GM23338 (cell line): ENCODE measurements around the gene CDHR3. TPM values are rescaled to one million over a fixed set of nuclear protein-coding genes. Genes with fewer than 3 reads are reported as not detected.

ENCODE experiments used
- ATAC-seq: fragments of 200-7000 bp; cut with Tn5 transposase; 3 replicates; pipeline ENCODE4 v1.9.1; 2020
- DNase-seq: peaks from one replicate; pipeline ENCODE4 v3.0.0-alpha.2; 2015; ENCODE audit warnings: low spot score
- H2AFZ ChIP-seq: fragments of 200-600 bp; sonication (generic); 2 replicates; pipeline ENCODE4 v1.8.0; 2016; ENCODE audit warnings: antibody characterized with exemption, mild to moderate bottlenecking, moderate library complexity
- H3F3A ChIP-seq: fragments of 200-600 bp; sonication (generic); replicated peaks from 2 replicates; pipeline ENCODE4 v1.8.0; 2017; ENCODE audit warnings: antibody characterized with exemption, mixed run types, low read depth
- H3K27ac ChIP-seq: fragments of 200-600 bp; sonication (generic); 2 replicates; pipeline ENCODE4 v1.6.1; 2016; ENCODE audit warnings: low read depth
- H3K27me3 ChIP-seq: fragments of 200-600 bp; sonication (generic); 2 replicates; pipeline ENCODE4 v1.8.0; 2016; ENCODE audit warnings: mild to moderate bottlenecking, mixed run types, moderate library complexity; ENCODE audit not compliant: insufficient read depth
- H3K36me3 ChIP-seq: fragments of 200-600 bp; sonication (generic); 2 replicates; pipeline ENCODE4 v1.8.0; 2016; ENCODE audit warnings: mild to moderate bottlenecking; ENCODE audit not compliant: insufficient read depth
- H3K4me1 ChIP-seq: fragments of 200-600 bp; sonication (generic); 2 replicates; pipeline ENCODE4 v1.8.0; 2016; ENCODE audit warnings: mild to moderate bottlenecking, moderate library complexity; ENCODE audit not compliant: insufficient read depth
- H3K4me2 ChIP-seq: fragments of 200-600 bp; sonication (generic); 2 replicates; pipeline ENCODE4 v1.7.1; 2017; ENCODE audit warnings: mixed run types
- H3K4me3 ChIP-seq: fragments of 200-600 bp; sonication (generic); 2 replicates; pipeline ENCODE4 v1.6.1; 2016; ENCODE audit warnings: mixed run types
- H3K79me2 ChIP-seq: fragments of 200-600 bp; sonication (generic); replicated peaks from 2 replicates; pipeline ENCODE4 v1.8.0; 2017; ENCODE audit warnings: mild to moderate bottlenecking; ENCODE audit not compliant: insufficient read depth
- H3K9me2 ChIP-seq: fragments of 200-600 bp; sonication (generic); 2 replicates; pipeline ENCODE4 v1.8.0; 2017; ENCODE audit not compliant: insufficient read depth
- H4K20me1 ChIP-seq: fragments of 200-600 bp; sonication (generic); replicated peaks from 2 replicates; pipeline ENCODE4 v1.8.0; 2017; ENCODE audit warnings: mild to moderate bottlenecking; ENCODE audit not compliant: insufficient read depth
- H3K27ac Mint-ChIP-seq: 2 replicates; pipeline ENCODE4 v1.8.0; 2020; ENCODE audit warnings: inconsistent platforms, mild to moderate bottlenecking, moderate library complexity, mixed read lengths
- H3K27me3 Mint-ChIP-seq: 3 replicates; pipeline ENCODE4 v1.8.0; 2022; ENCODE audit warnings: low read depth, mild to moderate bottlenecking, moderate library complexity, mixed read lengths, inconsistent platforms; ENCODE audit not compliant: insufficient read depth, poor library complexity
- H3K36me3 Mint-ChIP-seq: 3 replicates; pipeline ENCODE4 v1.8.0; 2021; ENCODE audit warnings: low read depth, mild to moderate bottlenecking, inconsistent platforms, moderate library complexity, mixed read lengths
- H3K4me1 Mint-ChIP-seq: 3 replicates; pipeline ENCODE4 v1.8.0; 2020; ENCODE audit warnings: mild to moderate bottlenecking, inconsistent platforms, mixed read lengths
- H3K4me3 Mint-ChIP-seq: 3 replicates; pipeline ENCODE4 v1.8.0; 2021; ENCODE audit warnings: moderate library complexity, mild to moderate bottlenecking, inconsistent platforms, mixed read lengths
- H3K9me3 Mint-ChIP-seq: 3 replicates; pipeline ENCODE4 v1.8.0; 2020; ENCODE audit warnings: moderate library complexity, mild to moderate bottlenecking, inconsistent platforms, mixed read lengths
- CREB1 ChIP-seq: fragments of 250-450 bp; sonication (Bioruptor Pico); IDR thresholded peaks from 2 replicates; pipeline ENCODE4 v1.5.0; 2020; ENCODE audit warnings: low read depth, mild to moderate bottlenecking, moderate library complexity
- CTCF ChIP-seq, 2 experiments: fragments of 200-600 bp in 1 of 2; sonication (generic) in 1 of 2; conservative IDR thresholded peaks; 2 replicates each; pipeline versions ENCODE4 v1.5.1 to v1.6.1; 2016 to 2017; ENCODE audit warnings: antibody characterized with exemption in 2 of 2, low read depth in 2 of 2, mild to moderate bottlenecking in 2 of 2, moderate library complexity in 1 of 2
- ETS1 ChIP-seq: IDR thresholded peaks from 2 replicates; pipeline ENCODE4 v1.6.1; 2016; ENCODE audit warnings: antibody characterized with exemption
- EZH2 ChIP-seq: fragments of 200-600 bp; sonication (generic); IDR thresholded peaks from one replicate; pipeline ENCODE4 v1.8.0; 2017; ENCODE audit warnings: antibody characterized with exemption, mild to moderate bottlenecking, low read depth; ENCODE audit not compliant: unreplicated experiment
- EZH2phosphoT487 ChIP-seq: fragments of 200-600 bp; sonication (generic); IDR thresholded peaks from one replicate; pipeline ENCODE4 v1.8.1; 2018; ENCODE audit warnings: antibody characterized with exemption; ENCODE audit not compliant: unreplicated experiment
- JUNB ChIP-seq: IDR thresholded peaks from one replicate; pipeline ENCODE4 v1.6.1; 2016; ENCODE audit warnings: antibody characterized with exemption; ENCODE audit not compliant: unreplicated experiment
- NANOG ChIP-seq: IDR thresholded peaks from 2 replicates; pipeline ENCODE4 v1.6.1; 2016; ENCODE audit warnings: antibody characterized with exemption, borderline replicate concordance
- POLR2AphosphoS5 ChIP-seq: IDR thresholded peaks from 2 replicates; pipeline ENCODE4 v1.6.1; 2016; ENCODE audit warnings: antibody characterized with exemption, low read depth
- STAT1 ChIP-seq: IDR thresholded peaks from one replicate; pipeline ENCODE4 v1.6.1; 2016; ENCODE audit warnings: antibody characterized with exemption; ENCODE audit not compliant: unreplicated experiment
- ZNF114 ChIP-seq: fragments of 250-450 bp; sonication (Bioruptor Pico); IDR thresholded peaks from 2 replicates; pipeline ENCODE4 v1.5.0; 2020; ENCODE audit warnings: mild to moderate bottlenecking, moderate library complexity
- ZNF331 ChIP-seq: fragments of 250-450 bp; sonication (Bioruptor Pico); IDR thresholded peaks from 2 replicates; pipeline ENCODE4 v1.5.0; 2020; ENCODE audit warnings: low read depth, mild to moderate bottlenecking, moderate library complexity
- polyA plus RNA-seq: library from polyadenylated mRNA; unstranded; fragments of >200 nt; fragmentation: Nextera tagmentation; extraction: Ambion mirVana; gene quantifications from 2 replicates; pipeline ENCODE4 v1.2.1, GENCODE V29; 2016
- total RNA-seq: library from RNA; depleted of rRNA; stranded (reverse); fragments of >200 nt; shearing (Covaris generic); gene quantifications from 2 replicates; pipeline ENCODE4 v1.2.3, GENCODE V29; 2014
- TF ChIP-seq, protein P1 (sequence below): fragments of 250-450 bp; sonication (Bioruptor Pico); IDR thresholded peaks from 2 replicates; pipeline ENCODE4 v1.5.0; 2020; ENCODE audit warnings: mild to moderate bottlenecking, moderate library complexity
- TF ChIP-seq, protein P2 (sequence below): IDR thresholded peaks from one replicate; pipeline ENCODE4 v1.6.1; 2018; ENCODE audit warnings: antibody characterized with exemption; ENCODE audit not compliant: unreplicated experiment

Gene CDHR3
- total and polyA plus RNA-seq, 2 experiments from 2014 or later = 5.1 to 12.2 TPM

DNA sequence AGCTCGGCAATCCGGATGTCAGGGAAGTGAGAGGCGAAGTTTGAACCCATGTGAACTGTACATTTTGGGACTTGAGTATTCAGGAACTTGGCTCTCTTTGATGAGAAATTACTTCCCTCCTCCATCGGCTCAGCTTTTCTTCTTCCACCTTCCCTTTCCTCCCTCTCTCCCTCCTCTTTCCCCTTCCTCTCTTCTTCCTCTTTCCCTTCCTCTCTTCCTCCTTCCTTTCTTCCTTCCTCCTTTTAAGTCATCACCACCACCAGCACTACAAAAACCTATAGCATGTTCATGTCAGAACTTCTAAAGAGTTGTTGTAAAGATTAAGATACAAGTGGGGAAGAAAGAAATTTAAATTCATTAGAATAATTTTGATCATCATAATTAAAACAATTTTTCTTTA is 31.9 kb upstream of the CDHR3 start:
- DNase-seq (no peak), ATAC-seq (no peak)
- H4K20me1 ChIP-seq = no peaks in the 10 kb centered on the region; the same call in 1 of the 2 replicates
- no peaks in the 10 kb centered on the region for H3K27me3 ChIP-seq
- H2AFZ ChIP-seq = no peak overlapping the region
- H3K4me1 ChIP-seq = peaks cover 7% of the 10 kb centered on the region; the same call in 1 of the 2 replicates
- TF ChIP-seq, protein P1, sequence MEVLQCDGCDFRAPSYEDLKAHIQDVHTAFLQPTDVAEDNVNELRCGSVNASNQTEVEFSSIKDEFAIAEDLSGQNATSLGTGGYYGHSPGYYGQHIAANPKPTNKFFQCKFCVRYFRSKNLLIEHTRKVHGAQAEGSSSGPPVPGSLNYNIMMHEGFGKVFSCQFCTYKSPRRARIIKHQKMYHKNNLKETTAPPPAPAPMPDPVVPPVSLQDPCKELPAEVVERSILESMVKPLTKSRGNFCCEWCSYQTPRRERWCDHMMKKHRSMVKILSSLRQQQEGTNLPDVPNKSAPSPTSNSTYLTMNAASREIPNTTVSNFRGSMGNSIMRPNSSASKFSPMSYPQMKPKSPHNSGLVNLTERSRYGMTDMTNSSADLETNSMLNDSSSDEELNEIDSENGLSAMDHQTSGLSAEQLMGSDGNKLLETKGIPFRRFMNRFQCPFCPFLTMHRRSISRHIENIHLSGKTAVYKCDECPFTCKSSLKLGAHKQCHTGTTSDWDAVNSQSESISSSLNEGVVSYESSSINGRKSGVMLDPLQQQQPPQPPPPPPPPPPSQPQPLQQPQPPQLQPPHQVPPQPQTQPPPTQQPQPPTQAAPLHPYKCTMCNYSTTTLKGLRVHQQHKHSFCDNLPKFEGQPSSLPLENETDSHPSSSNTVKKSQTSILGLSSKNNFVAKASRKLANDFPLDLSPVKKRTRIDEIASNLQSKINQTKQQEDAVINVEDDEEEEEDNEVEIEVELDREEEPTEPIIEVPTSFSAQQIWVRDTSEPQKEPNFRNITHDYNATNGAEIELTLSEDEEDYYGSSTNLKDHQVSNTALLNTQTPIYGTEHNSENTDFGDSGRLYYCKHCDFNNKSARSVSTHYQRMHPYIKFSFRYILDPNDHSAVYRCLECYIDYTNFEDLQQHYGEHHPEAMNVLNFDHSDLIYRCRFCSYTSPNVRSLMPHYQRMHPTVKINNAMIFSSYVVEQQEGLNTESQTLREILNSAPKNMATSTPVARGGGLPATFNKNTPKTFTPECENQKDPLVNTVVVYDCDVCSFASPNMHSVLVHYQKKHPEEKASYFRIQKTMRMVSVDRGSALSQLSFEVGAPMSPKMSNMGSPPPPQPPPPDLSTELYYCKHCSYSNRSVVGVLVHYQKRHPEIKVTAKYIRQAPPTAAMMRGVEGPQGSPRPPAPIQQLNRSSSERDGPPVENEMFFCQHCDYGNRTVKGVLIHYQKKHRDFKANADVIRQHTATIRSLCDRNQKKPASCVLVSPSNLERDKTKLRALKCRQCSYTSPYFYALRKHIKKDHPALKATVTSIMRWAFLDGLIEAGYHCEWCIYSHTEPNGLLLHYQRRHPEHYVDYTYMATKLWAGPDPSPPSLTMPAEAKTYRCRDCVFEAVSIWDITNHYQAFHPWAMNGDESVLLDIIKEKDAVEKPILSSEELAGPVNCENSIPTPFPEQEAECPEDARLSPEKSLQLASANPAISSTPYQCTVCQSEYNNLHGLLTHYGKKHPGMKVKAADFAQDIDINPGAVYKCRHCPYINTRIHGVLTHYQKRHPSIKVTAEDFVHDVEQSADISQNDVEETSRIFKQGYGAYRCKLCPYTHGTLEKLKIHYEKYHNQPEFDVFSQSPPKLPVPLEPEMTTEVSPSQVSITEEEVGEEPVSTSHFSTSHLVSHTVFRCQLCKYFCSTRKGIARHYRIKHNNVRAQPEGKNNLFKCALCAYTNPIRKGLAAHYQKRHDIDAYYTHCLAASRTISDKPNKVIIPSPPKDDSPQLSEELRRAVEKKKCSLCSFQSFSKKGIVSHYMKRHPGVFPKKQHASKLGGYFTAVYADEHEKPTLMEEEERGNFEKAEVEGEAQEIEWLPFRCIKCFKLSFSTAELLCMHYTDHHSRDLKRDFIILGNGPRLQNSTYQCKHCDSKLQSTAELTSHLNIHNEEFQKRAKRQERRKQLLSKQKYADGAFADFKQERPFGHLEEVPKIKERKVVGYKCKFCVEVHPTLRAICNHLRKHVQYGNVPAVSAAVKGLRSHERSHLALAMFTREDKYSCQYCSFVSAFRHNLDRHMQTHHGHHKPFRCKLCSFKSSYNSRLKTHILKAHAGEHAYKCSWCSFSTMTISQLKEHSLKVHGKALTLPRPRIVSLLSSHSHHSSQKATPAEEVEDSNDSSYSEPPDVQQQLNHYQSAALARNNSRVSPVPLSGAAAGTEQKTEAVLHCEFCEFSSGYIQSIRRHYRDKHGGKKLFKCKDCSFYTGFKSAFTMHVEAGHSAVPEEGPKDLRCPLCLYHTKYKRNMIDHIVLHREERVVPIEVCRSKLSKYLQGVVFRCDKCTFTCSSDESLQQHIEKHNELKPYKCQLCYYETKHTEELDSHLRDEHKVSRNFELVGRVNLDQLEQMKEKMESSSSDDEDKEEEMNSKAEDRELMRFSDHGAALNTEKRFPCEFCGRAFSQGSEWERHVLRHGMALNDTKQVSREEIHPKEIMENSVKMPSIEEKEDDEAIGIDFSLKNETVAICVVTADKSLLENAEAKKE (CRISPR knock-in tag) = no peak
- TF ChIP-seq, protein P2, sequence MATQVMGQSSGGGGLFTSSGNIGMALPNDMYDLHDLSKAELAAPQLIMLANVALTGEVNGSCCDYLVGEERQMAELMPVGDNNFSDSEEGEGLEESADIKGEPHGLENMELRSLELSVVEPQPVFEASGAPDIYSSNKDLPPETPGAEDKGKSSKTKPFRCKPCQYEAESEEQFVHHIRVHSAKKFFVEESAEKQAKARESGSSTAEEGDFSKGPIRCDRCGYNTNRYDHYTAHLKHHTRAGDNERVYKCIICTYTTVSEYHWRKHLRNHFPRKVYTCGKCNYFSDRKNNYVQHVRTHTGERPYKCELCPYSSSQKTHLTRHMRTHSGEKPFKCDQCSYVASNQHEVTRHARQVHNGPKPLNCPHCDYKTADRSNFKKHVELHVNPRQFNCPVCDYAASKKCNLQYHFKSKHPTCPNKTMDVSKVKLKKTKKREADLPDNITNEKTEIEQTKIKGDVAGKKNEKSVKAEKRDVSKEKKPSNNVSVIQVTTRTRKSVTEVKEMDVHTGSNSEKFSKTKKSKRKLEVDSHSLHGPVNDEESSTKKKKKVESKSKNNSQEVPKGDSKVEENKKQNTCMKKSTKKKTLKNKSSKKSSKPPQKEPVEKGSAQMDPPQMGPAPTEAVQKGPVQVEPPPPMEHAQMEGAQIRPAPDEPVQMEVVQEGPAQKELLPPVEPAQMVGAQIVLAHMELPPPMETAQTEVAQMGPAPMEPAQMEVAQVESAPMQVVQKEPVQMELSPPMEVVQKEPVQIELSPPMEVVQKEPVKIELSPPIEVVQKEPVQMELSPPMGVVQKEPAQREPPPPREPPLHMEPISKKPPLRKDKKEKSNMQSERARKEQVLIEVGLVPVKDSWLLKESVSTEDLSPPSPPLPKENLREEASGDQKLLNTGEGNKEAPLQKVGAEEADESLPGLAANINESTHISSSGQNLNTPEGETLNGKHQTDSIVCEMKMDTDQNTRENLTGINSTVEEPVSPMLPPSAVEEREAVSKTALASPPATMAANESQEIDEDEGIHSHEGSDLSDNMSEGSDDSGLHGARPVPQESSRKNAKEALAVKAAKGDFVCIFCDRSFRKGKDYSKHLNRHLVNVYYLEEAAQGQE = no peak
- TF ChIP-seq ZNF114 (CRISPR knock-in tag) (no peak), POLR2AphosphoS5 (no peak), CREB1 (CRISPR knock-in tag) (no peak), JUNB (no peak), ZNF331 (no peak), ETS1 (no peak), EZH2 (no peak), NANOG (no peak), CTCF (conservative IDR thresholded peaks at IDR 0.05; ENCODE audit: low read depth in 2 of 2) (no peak), EZH2phosphoT487 (no peak), STAT1 (no peak)
- no peak overlapping the region for H3K27ac ChIP-seq
- H3K4me3 ChIP-seq = no peak overlapping the region
- no peaks in the 10 kb centered on the region for H3K9me3 Mint-ChIP-seq
- peaks cover 3% of the 10 kb centered on the region for H3K27me3 Mint-ChIP-seq
- no peaks in the 10 kb centered on the region for H3K36me3 ChIP-seq
- no peak overlapping the region for H3K4me3 Mint-ChIP-seq
- H3K9me2 ChIP-seq = no peaks in the 10 kb centered on the region
- peaks cover 14% of the 10 kb centered on the region for H3K4me1 Mint-ChIP-seq
- H3K27ac Mint-ChIP-seq = no peak overlapping the region
- no peaks in the 10 kb centered on the region for H3K79me2 ChIP-seq
- H3K4me2 ChIP-seq = no peak overlapping the region
- H3K36me3 Mint-ChIP-seq = peaks cover 4% of the 10 kb centered on the region; the same call in 2 of the 3 replicates
- H3F3A ChIP-seq = no peaks in the 10 kb centered on the region
